NCI-H187 (cell line): ENCODE data around the gene ACCS.

Source experiments
- DNase-seq, 2 experiments: peaks; one replicate each; lab custom pipeline; 2025; lab: John Stamatoyannopoulos, UW

Gene ACCS, protein sequence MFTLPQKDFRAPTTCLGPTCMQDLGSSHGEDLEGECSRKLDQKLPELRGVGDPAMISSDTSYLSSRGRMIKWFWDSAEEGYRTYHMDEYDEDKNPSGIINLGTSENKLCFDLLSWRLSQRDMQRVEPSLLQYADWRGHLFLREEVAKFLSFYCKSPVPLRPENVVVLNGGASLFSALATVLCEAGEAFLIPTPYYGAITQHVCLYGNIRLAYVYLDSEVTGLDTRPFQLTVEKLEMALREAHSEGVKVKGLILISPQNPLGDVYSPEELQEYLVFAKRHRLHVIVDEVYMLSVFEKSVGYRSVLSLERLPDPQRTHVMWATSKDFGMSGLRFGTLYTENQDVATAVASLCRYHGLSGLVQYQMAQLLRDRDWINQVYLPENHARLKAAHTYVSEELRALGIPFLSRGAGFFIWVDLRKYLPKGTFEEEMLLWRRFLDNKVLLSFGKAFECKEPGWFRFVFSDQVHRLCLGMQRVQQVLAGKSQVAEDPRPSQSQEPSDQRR

DNA sequence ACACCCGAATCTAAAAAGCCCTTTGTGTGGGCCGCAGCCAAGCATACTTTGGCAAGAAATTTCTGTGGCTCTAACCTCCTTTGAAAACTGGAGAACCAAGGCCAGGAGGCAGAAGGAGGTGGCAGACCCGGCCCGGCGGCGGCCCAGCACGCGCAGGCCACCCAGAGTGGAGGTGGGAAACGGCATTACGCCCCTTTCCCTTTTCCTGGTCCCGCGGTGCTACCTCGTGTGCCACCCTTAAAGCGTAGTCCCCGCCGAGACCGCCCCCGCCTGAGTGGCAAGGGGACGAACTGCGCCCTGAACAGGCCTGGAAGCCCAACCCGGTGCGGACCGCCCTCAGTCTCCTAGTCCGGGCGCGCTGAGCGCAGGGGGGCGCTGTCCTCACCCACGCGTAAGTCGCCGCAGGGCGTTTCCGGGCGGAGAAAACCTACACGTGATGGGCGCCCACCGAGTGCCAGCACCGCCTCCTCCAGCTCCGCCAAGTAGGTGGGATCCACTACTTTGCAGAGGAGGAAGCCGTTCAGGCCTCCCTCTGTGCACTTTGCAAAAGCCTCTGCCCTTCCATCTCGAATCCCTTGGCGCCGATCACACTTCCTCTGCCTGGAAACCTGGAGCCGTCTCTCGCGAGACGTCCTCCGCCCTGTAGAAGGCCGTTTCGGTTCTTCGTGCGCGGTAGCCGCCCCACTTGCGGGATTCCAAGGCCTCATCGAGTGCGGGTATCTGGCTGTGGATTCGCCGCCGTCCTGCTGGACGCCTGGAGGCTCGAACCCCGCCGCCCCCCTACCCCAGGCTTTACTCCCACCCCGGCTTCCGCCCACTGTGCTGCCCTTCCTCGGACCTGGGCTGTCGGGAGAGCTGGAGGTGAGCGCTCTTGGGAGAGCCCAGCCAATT, at the start of gene ACCS:
Gene ACCS, plus strand, starts transcription at position 430 of the 891 bp plus-strand sequence. CDS start 1,358 bp downstream, outside the sequence.
- peak; percentile 25 to 43 for DNase-seq

DNA sequence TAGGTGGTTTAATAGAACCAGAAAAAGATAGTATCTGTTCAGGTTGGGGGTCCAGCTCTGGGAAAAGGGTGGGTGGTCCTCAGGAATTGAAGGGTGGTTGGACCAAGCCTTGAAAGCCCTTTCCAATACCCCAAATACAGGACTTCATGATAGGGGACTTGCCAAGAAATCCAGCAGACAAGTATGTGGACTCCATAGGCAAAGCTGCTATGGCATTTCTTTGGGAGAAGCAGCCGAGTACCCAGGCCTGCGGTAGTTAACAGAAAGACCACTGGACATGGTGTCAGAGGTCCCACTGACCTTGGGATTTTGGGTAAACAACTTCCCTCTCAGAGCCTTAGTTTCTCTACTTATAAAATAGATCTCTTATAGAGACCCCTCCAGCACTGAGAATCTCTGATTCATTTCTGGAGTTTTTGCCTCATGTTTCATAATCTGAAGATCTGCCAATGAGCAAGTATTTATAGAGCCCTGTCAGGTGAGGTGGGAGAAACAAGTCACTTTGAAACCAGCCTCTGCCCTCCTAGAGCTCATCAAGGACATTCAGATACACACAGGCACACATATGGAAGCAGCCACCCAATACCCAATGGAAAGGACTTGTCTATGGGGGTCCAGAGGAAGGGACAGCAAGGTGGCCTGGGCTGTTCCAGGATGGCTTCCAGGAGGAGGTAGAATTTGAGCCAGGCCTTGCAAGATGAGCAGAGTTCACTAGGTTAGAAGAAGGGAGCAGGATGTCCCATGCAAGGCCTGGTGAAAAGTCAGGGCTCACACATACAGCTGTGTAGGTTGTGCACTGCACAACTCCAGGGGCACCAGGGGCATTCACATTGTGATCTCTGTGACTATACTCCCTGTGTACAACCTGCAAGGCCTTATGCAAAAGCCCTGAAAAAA, 49.3 kb upstream of the ACCS start:
- DNase-seq: no peak

DNA sequence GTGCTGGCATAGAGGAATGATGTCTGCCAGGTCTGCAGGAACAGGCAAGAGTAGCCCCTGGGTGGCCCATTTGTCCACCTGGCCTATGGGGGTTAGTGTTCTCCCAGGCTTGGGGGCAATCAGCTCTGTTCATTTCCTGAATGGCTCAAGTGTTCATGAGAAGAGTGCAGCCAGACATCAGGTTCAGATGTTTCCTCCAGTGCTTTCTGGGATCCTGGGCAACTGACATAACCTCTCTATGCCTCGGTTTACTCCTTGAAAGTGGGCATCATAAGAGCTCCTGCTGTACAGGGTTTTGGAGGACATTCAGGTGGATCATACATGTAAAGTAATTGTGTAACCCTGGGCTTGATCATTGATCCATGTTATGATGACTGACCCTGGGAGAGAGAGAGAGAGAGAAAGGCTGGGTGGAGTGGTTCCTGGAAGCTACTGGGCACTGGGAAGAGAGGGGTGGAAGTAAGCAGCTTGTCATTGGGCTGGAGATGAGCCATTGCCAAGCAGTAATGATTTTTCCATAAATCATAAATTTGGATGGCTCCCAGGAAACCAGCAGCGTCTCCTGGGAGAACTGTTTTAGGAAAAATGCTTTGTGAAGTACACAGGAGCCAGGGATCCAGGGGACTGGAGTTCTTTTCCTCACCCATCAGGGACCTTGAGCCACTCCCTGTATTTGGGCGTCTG, 48.5 kb upstream of the ACCS start:
- DNase-seq: no peak

DNA sequence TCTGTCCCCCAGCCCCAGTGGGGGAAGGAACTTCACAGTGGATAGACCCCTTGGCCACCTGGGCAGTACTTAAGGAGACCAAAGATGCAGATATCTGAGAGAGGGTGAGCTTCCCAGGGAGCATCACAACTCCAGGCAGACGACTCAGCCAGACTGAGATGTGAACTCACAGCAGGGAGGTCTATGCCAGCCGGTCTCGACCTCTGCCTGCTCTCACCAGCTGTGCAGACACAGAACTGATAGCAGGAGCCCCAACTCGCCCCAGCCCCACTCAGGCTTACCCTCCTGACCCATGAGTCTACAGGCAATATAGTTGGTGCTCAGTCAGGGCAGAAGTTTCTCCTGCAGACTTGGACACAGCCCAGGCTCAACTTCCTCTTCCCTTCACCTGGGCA, 47.9 kb upstream of the ACCS start:
- DNase-seq: no peak

DNA sequence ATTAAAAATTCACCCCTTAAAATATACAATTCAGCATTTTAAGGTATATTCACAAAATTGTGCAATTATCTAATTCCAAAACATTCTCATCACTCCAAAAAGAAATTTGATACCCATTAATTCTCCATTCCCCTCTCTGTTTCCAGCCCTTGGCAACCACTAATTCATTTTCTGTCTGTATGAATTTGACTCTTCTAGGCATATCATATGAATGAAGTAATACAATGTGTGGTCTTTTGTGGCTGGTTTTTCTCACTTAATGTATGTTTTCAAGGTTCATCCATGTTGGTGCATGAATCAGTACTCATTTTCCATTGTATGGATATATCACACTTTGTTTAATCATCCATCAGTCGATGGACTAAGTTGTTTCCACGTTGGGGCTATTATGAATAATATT, 47.2 kb upstream of the ACCS start:
- DNase-seq: no peak

DNA sequence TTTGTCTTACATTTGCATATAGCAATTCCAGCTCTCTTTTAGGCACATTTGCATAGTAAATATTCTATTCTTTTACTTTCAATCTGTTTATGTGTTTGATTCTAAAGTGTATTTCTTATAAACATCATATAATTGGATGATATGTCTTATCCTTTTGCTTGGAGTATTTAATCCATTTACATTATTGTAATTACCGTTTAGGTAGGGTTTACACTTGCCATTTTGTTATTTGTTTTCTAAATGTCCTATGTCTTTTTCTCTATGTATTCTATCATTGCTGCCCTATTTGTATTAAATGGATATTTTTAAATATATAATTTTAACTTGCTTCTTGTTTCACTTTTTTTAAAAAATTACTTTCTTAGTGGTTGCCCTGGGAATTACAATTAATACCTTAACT, 41.1 kb upstream of the ACCS start:
- DNase-seq: no peak

DNA sequence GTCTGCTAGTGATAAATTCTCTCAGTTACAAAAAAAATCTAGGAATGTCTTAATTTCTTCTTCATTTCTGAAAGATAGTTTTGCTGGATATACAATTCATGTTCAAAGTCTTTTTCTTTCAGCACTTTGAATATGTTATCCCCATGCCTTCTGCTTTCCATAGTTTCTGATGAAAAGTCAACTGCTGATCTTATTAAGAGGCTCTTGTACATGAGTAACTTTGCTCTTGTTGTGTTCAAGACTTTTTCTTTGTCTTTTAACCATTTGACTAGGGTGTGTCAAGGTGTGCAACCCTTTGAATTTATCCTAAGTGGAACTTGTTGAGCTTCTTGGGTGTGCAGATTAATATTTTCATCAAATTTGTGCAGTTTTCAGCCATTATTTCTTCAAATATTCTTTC, 40.3 kb upstream of the ACCS start:
- DNase-seq: no peak

DNA sequence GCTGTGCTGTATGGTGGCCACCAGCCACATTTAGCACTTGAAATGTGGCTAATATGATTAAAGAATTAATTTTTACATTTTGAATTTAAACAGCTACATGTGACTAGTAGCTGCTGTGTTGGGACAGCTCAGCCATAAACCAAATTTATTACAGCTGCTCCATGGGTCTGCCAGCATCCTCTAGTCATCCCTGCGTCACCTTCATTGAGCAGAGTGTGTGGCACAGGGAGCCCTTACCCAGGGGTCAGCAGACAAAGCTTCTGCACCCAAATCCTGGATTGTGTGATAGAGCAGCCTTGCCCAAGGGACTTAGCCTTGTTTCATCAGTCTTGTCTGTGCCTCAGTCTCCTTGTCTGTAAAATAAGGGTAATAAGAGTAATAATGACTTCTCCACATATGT, 37.7 kb upstream of the ACCS start:
- DNase-seq: no peak

DNA sequence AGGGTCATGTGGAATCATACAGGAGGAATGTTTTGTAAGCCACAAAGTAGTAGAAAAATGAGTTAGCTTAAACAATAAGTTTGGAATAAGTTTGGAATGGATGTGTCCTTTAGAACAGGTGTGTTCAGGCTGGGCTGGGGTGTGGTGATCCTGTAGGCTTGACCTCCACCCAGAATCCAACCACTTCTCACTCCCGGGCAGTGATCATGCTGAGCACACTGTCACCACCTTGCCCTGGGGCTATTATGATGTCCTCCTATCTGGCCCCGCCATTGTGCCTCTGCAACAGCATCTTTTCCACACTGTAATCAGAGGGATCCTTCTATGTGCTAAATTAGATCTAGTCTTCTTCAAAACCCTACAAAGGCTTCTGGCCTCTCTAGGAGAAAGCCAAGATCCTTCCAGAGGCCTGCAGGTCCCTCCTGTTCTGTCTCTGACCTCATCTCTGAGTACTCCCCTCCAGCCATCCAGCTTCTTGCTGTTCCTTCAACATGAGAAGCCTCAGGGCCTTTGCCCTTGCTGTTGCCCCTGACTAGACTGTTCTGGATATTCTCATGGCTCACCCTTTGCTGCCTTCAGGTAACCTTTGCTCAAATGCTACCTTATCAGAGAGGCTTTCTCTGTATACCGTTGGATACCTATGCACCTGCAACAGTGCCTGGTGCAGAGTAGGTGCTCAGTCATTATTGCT, 37.1 kb upstream of the ACCS start:
- DNase-seq: no peak

DNA sequence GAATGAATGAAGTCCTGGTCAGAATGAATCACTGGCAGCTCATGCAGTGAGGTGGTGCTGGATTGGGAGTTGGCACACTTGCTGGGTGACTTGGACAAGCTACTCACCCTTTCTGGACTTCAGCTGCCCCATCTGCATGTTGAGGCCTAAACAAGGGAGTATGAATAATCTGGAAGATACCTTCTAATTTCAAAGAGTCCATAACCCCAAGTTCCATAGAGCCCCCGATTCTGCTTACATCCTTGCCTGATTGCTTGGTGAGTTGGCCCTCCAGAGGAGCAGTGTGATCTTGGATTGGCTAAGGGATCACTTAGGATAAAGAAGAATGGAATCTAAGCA, 36.6 kb upstream of the ACCS start:
- DNase-seq: no peak

DNA sequence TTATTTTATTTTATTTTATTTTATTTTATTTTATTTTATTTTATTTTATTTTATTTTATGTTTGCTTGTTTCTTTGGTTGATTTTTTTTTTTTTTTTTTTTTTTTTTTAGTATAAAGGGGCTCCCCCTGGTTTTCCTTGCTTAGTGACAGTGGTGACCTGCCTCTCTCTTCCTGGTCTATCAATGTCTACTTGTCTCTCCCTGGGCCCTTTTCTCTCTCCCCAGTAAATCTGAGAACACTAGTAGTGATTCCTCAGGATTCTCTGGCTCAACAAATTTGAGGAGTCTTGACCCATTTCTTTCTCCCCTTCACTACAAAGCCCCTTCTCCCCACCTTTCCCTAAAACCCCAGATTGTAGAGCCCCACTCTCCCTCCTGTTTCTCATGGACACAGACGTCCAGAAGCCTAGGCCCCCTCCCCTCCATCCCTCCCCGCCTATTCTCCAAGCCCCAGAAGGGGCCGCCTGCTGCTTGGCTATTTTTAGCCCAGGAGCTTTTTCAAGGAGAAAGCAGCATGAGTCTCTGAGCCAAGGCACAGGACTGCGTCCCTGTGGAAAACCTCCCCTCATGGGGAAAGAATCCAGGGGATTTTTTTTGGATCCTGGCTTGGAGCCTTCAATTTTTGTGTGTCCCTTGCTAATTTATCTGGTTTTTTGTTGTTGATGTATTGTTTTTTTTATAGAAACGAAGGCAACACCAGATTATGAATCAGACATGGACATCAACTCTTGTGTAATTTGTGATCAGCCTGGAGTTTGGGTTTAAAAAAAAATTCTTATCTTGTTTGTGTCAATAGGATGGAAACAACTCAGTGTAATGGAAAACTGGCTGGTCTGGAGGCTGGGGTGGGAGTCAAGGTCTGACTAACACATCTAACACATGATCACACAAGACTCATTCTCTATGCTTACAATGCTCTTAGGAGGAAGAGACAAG, 35.8 kb upstream of the ACCS start:
- no peak for DNase-seq

DNA sequence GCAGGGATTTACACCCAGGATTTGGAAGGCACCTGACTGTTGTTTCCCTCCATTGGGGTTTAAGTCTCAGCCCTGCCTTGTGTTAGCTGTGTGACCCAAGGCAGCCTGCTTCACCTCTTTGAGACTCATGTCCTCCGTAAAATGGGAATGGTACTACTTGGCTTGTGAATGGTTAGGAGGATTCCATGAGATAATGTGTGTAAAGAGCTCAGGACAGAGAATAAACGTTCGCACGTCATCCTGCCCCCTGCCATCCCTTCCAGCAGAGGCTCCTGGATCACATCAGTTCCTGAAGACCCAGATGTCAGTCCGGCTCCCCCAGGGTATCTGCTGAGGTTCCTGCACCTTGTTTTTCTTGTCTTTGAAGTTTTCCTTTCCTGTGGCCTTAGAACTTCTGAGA, 35.1 kb upstream of the ACCS start:
- no peak for DNase-seq

DNA sequence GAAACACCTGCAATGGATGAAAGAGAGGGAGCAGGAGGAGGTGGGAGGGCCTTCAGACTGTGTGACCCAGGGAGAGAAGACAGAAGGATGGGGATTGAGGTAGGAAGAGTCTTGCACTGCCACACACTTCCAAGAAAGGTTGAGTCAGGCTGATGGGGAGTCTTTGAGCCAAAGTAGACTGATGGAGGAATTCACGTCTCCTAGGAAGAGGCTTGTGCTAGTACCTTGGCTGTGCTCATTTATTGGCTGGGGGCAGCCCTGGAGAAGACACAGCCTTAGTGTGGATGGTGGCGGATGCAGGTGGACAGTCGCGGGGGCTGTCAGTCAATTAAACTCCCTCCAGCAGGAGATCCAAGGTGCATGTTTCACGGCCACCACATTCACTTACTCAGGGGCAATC, 34.5 kb upstream of the ACCS start:
- DNase-seq: no peak

DNA sequence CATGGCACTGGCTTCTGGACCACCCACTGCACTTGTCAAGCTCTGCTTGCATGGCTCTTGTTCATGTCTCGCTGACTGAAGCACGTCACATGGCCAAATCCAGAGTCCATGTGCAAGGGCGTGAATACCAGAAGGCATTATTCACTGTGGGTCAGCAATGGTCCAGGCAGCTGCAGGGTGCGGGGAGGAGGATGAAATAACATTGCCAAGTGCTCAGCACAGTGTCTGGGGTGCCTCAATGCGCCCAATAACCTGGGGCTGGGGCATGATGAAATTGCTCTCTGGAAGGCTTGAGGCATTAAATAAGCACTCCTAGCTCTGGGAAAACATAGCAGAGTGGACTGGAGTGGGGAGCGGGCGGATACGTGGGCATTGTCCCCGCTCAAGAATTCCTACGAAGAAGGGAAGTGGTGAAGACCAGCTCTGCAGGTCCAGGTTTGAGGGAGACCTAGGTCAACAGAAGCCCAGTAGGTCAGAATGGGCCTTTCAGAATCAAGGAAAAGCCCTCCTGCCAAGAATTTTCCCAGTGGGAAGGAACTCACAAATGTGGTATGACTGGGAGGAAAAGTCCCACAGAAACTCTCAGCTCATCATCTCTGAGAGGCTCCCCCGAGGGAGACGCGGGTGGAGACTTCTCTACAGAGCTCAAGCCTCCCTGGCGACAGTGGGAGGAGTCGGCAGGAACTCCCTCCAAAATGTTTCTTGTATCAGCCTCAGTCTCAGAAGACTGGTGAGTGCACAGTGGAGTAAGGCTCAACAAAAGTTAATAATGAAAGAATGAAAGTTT, 33.6 kb upstream of the ACCS start:
- no peak for DNase-seq

DNA sequence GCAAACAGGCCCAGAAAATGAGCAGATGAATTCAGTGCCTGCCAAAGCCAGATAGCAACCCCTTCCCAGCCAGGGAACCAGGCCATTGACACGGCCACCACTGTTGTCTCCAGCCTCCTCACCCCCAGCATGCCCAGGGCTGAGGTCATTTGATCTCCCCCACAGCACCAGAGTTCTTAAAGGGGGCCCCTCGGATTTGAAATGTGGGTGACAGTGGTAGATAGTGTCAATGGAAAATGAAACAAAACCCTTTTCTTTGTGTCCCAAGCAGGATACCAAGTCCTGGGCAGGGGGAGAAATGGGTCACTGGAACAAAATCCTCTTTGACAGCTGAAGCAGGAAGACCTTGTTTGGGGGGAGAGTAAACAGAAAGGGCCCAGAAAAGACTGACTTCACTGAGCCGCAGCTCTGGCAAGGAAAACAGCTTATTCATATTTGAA, 32.6 kb upstream of the ACCS start:
- DNase-seq: no peak

DNA sequence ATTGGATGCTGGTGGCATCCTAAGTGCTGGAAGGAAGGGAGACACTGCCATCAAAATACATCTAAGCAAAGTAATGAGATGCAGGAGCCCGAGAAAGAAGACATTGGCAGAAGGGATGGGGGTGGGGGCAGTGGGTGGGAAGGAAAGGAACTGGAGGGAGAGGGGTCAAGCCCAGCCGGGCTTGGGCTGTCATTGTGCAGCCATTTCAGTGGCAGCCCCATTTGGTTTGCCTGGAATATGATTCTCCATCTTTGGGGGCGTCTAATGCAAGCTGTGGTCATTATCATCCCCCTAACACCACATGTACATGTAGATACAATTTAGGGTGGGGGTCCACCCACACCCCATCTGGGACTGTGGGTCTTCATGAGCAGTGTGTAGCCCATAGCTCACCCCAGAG, 32.2 kb upstream of the ACCS start:
- DNase-seq: no peak

DNA sequence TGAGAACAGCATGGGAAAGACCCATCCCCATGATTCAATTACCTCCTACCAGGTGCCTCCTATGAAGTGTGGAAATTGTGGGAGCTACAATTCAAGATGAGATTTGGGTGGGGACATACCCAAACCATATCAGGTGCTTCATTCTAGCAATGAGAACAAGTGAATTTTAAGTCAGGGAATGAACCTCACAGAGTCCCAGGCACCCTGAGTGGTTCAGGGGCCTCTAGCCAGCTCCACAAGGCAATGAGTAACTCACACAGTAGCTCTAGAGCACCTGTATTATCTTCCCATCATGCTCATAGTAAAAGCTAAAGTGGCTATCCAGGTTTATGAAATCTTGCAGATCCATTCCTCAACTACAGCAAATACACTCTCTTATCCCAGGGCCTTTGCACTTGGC, 31.4 kb upstream of the ACCS start:
- DNase-seq: no peak

DNA sequence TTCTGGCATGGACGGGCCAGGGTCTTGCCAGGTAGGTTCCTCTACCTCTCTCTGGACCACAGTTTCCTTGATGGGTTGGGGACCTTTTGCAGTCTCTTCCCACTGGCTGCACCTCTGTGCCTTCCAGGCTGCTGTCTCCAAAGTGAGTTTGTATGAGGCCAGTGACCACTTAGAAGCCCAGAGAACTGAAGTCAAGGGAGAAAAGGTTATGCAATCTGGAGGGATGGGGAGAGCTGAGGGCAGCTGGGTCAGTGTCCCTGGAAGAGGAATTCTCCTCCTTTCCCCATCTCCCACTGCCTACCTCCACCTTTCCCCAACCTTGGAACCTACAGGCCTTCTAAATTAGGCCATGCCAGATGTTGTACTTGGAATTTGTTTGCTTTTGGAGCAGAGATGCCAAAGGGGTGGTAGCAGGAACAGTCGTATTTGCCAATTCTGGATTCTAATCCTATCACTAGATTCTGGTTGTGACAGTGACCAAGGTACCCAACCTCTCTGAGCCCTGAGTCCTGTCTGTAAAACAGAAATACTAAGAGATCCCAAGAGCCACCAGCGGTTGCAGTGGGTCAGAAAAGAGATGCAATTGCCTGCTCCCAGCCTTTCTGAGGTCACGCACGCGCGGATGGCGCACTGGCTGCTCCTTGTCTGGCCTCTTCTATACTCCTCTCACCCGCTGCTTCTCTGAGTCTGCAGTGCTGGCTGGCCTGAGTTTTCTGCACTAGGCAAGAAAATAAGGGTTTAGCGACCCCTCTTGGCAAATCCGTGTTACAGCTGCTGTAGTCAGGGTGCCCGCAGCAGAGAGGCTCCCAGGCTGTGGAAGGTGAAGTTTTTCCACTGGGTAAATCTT, 29.0 kb upstream of the ACCS start:
- DNase-seq: peak in 1 of 2 experiments; percentile 22
